Esophagus (tissue), 2 donors: ENCODE measurements around the gene ANXA6. TPM values are rescaled to one million over a fixed set of nuclear protein-coding genes. Genes with fewer than 3 reads are reported as not detected.

ENCODE experiments used
- H3K27ac ChIP-seq, 2 donors: one replicate each; pipeline ENCODE4 v1.5.1; 2013; ENCODE audit warnings: low read depth in 2 of 2, mild to moderate bottlenecking in 2 of 2, inconsistent platforms in 1 of 2, low read length in 1 of 2, moderate library complexity in 1 of 2
- H3K27me3 ChIP-seq, 2 donors: one replicate each; pipeline ENCODE4 v1.6.1; 2013; ENCODE audit warnings: low read length in 2 of 2, control low read depth in 1 of 2, mild to moderate bottlenecking in 1 of 2; ENCODE audit not compliant: insufficient read depth in 2 of 2, control insufficient read depth in 1 of 2
- H3K36me3 ChIP-seq, 2 donors: one replicate each; pipeline ENCODE4 v1.6.1; 2013; ENCODE audit warnings: low read length in 1 of 2; ENCODE audit not compliant: control insufficient read depth in 2 of 2, insufficient read depth in 2 of 2
- H3K4me1 ChIP-seq, 2 donors: one replicate each; pipeline ENCODE4 v1.6.1; 2013; ENCODE audit warnings: low read length in 1 of 2; ENCODE audit not compliant: control insufficient read depth in 2 of 2, insufficient read depth in 2 of 2
- H3K4me3 ChIP-seq, 2 donors: one replicate each; pipeline ENCODE4 v1.5.1; 2013; ENCODE audit warnings: low read length in 2 of 2, mild to moderate bottlenecking in 2 of 2, low read depth in 1 of 2, moderate library complexity in 1 of 2
- H3K9me3 ChIP-seq, 2 donors: one replicate each; pipeline ENCODE4 v1.6.1; 2013; ENCODE audit warnings: mild to moderate bottlenecking in 2 of 2, low read depth in 1 of 2, low read length in 1 of 2, moderate library complexity in 1 of 2; ENCODE audit not compliant: control insufficient read depth in 2 of 2, insufficient read depth in 1 of 2
- WGBS, 2 donors: extraction: QIAGEN DNeasy Blood & Tissue Kit; methylation state at CpG; one replicate each; pipeline ENCODE4 v1.1.7; 2013; 5-methylcytosine and 5-hydroxymethylcytosine counted together
- polyA plus RNA-seq, 2 donors: library from polyadenylated mRNA; stranded (reverse); fragments of 200-250 nt; gene quantifications; one replicate each; pipeline ENCODE4 v1.2.3, GENCODE V29; 2013
- donor health status: healthy with polysubstance abuse.
- donor health status: Bipolar disorder and iron deficiency.

The ANXA6 gene
- polyA plus RNA-seq, 2 donors = 10.7 to 23.2 TPM

- no peaks in the 10 kb centered on the region for H3K27me3 ChIP-seq
- H3K36me3 ChIP-seq = peaks cover 0 to 2% of the 10 kb centered on the region in 2 donors
- no peaks in the 10 kb centered on the region for H3K9me3 ChIP-seq
- peaks cover 9 to 12% of the 10 kb centered on the region in 2 donors for H3K4me1 ChIP-seq
- no peak overlapping the region for H3K27ac ChIP-seq
- H3K4me3 ChIP-seq = no peak overlapping the region
Measured at GRCh38 chr5:151146061-151146460, 11.5 kb downstream of the ANXA6 start.

- Histone ChIP-seq H3K4me3 (no peak overlapping the region), H3K9me3 (no peaks in the 10 kb centered on the region), H3K4me1 (peaks cover 3 to 9% of the 10 kb centered on the region in 2 donors), H3K27ac (no peak overlapping the region), H3K27me3 (no peaks in the 10 kb centered on the region), H3K36me3 (peaks cover 0 to 6% of the 10 kb centered on the region in 2 donors)
- 55 to 73% methylated on average over 6 to 7 of the region's 7 CpGs for WGBS, 2 donors
Measured at GRCh38 chr5:151144922-151145321, 12.7 kb downstream of the ANXA6 start.

GRCh38 chr5:151144275-151144674 lies 13.3 kb downstream of the ANXA6 start:
- Histone ChIP-seq H3K27me3 (no peaks in the 10 kb centered on the region), H3K36me3 (peaks cover 0 to 6% of the 10 kb centered on the region in 2 donors), H3K9me3 (no peaks in the 10 kb centered on the region), H3K4me3 (no peak overlapping the region), H3K4me1 (peaks cover 3 to 9% of the 10 kb centered on the region in 2 donors), H3K27ac (no peak overlapping the region)
- 82 to 84% methylated on average over 6 of the region's 6 CpGs for WGBS, 2 donors

GRCh38 chr5:151143645-151144044 lies 13.9 kb downstream of the ANXA6 start:
- Histone ChIP-seq H3K36me3 (peaks cover under 1 to 6% of the 10 kb centered on the region in 2 donors), H3K4me3 (no peak overlapping the region), H3K27me3 (no peaks in the 10 kb centered on the region), H3K9me3 (no peaks in the 10 kb centered on the region), H3K4me1 (peaks cover 3 to 9% of the 10 kb centered on the region in 2 donors), H3K27ac (no peak overlapping the region)
- WGBS, 2 donors = 90 to 91% methylated on average over 7 of the region's 7 CpGs

GRCh38 chr5:151142933-151143332 lies 14.6 kb downstream of the ANXA6 start:
- Histone ChIP-seq H3K27me3 (no peaks in the 10 kb centered on the region), H3K36me3 (peaks cover 5 to 6% of the 10 kb centered on the region in 2 donors), H3K9me3 (no peaks in the 10 kb centered on the region), H3K27ac (no peak overlapping the region), H3K4me3 (no peak overlapping the region), H3K4me1 (peaks cover 3 to 9% of the 10 kb centered on the region in 2 donors)
- WGBS, 2 donors = 80 to 100% methylated on average over 1 of the region's 1 CpG

- H3K9me3 ChIP-seq = no peaks in the 10 kb centered on the region
- H3K27ac ChIP-seq = no peak overlapping the region
- H3K4me3 ChIP-seq = no peak overlapping the region
- peaks cover 3 to 9% of the 10 kb centered on the region in 2 donors for H3K4me1 ChIP-seq
- WGBS, 2 donors = 34 to 36% methylated on average over 15 of the region's 15 CpGs
- H3K36me3 ChIP-seq = peaks cover 5 to 11% of the 10 kb centered on the region in 2 donors
- H3K27me3 ChIP-seq = no peaks in the 10 kb centered on the region
Measured at GRCh38 chr5:151141535-151141934, 16.0 kb downstream of the ANXA6 start.

GRCh38 chr5:151140686-151141459 lies 16.7 kb downstream of the ANXA6 start:
- Histone ChIP-seq H3K27ac (peak overlapping the region in 1 of 2 donors; percentile 36), H3K27me3 (no peaks in the 10 kb centered on the region), H3K9me3 (no peaks in the 10 kb centered on the region), H3K4me1 (peaks cover 3 to 8% of the 10 kb centered on the region in 2 donors), H3K36me3 (peaks cover 5 to 18% of the 10 kb centered on the region in 2 donors), H3K4me3 (no peak overlapping the region)
- 78 to 79% methylated on average over 7 of the region's 7 CpGs for WGBS, 2 donors

GRCh38 chr5:151139646-151140045 lies 17.9 kb downstream of the ANXA6 start:
- 84 to 87% methylated on average over 3 of the region's 3 CpGs for WGBS, 2 donors
- no peaks in the 10 kb centered on the region for H3K27me3 ChIP-seq
- no peaks in the 10 kb centered on the region for H3K9me3 ChIP-seq
- H3K4me1 ChIP-seq = peaks cover 3 to 4% of the 10 kb centered on the region in 2 donors
- H3K4me3 ChIP-seq = no peak overlapping the region
- H3K36me3 ChIP-seq = peaks cover 5 to 17% of the 10 kb centered on the region in 2 donors
- H3K27ac ChIP-seq = no peak overlapping the region

GRCh38 chr5:151139015-151139414 lies 18.6 kb downstream of the ANXA6 start:
- Histone ChIP-seq H3K4me3 (no peak overlapping the region), H3K36me3 (peaks cover 5 to 20% of the 10 kb centered on the region in 2 donors), H3K27ac (no peak overlapping the region), H3K9me3 (no peaks in the 10 kb centered on the region), H3K4me1 (peaks cover 3 to 4% of the 10 kb centered on the region in 2 donors), H3K27me3 (no peaks in the 10 kb centered on the region)
- 81 to 85% methylated on average over 8 of the region's 8 CpGs for WGBS, 2 donors

- Histone ChIP-seq H3K27me3 (no peaks in the 10 kb centered on the region), H3K4me1 (peaks cover 3 to 4% of the 10 kb centered on the region in 2 donors), H3K9me3 (no peaks in the 10 kb centered on the region), H3K36me3 (peaks cover 5 to 20% of the 10 kb centered on the region in 2 donors), H3K4me3 (no peak overlapping the region), H3K27ac (no peak overlapping the region)
- 77 to 98% methylated on average over 1 of the region's 1 CpG for WGBS, 2 donors
Measured at GRCh38 chr5:151138114-151138513, 19.5 kb downstream of the ANXA6 start.
